ENCODE measurements around the gene RNF103. TPM values are rescaled to one million over a fixed set of nuclear protein-coding genes. Genes with fewer than 3 reads are reported as not detected.

The RNF103 gene
- total and polyA plus RNA-seq, 4 experiments from 2014 or later, result 1.8 to 35.0 (median 20.0) TPM

DNA sequence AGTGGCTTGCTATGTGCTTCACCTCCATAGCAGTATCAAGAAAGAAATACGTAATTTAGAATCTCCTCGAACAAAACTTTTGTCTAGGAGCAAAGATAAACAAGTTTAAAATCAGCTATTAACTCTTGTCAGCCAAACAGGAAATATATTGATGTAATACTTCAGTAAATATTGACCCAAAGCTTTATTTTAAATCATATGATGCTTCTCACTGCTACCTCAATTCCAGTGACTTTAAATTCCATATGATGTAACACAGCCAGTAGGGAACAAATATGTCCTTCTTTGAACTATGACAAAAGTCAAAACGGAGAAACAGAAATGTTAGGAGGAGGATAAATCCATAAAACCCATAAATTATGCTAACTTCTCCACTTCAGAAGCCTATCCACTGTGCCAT is 7.2 kb downstream of the RNF103 start:
- Mint-ChIP-seq H3K27ac (peak overlapping the region in 2 of 7 donors; percentile 64 to 75), H3K36me3 (peaks cover 55 to 65% of the 10 kb centered on the region in 2 donors), H3K4me1 (peaks cover 36 to 50% (median 38%) of the 10 kb centered on the region in 4 donors), H3K9me3 (no peaks in the 10 kb centered on the region), H3K27me3 (no peaks in the 10 kb centered on the region), H3K4me3 (no peak overlapping the region)
- intact Hi-C loops (cut with micrococcal nuclease), result no loop called here
- ChIA-PET CTCF (ENCODE audit: partially characterized antibody) (interaction anchor here (0.8 to 2.0 kb wide), 4 partner anchors 34 to 98 kb away, joined by 3 to 5 read pairs (median 3); partner anchors contain the start of gene CHMP3), POLR2A (ENCODE audit: partially characterized antibody) (interaction anchor here (1.1 kb wide), 1 partner anchor 32 kb away, joined by 4 read pairs; no protein-coding TSS in a partner anchor)
- Histone ChIP-seq H3K4me1 (ENCODE audit: insufficient read depth, low read length) (peaks cover 29% of the 10 kb centered on the region), H3K27ac (ENCODE audit: low read depth, low read length) (no peak overlapping the region), H3K4me3 (ENCODE audit: low read length in 2 of 2) (no peak overlapping the region), H3K36me3 (ENCODE audit: insufficient read depth, low read length) (peaks cover 16% of the 10 kb centered on the region), H3K27me3 (ENCODE audit: insufficient read depth, low read length) (no peaks in the 10 kb centered on the region), H3K9me3 (ENCODE audit: control insufficient read depth in 1 of 2, low read length in 2 of 2) (no peaks in the 10 kb centered on the region)
- DNase-seq, result no peak

GRCh38 chr2:86615596-86615995 is 8.1 kb downstream of the RNF103 start:
- H3K4me3 ChIP-seq (ENCODE audit: low read length in 2 of 2), result no peak overlapping the region
- CTCF ChIA-PET (ENCODE audit: partially characterized antibody), result interaction anchor here (0.8 kb wide), 2 partner anchors 33 to 97 kb away, joined by 3 read pairs; no protein-coding TSS in a partner anchor
- POLR2A ChIA-PET (ENCODE audit: partially characterized antibody), result no interaction called here
- peak overlapping the region in 1 of 7 donors; percentile 38 for H3K27ac Mint-ChIP-seq
- H3K4me3 Mint-ChIP-seq, result no peak overlapping the region
- H3K36me3 ChIP-seq (ENCODE audit: insufficient read depth, low read length), result peaks cover 25% of the 10 kb centered on the region
- no peaks in the 10 kb centered on the region for H3K9me3 Mint-ChIP-seq
- H3K9me3 ChIP-seq (ENCODE audit: control insufficient read depth in 1 of 2, low read length in 2 of 2), result no peaks in the 10 kb centered on the region
- peaks cover 33 to 47% (median 35%) of the 10 kb centered on the region in 4 donors for H3K4me1 Mint-ChIP-seq
- no peak overlapping the region for H3K27ac ChIP-seq (ENCODE audit: low read depth, low read length)
- H3K27me3 ChIP-seq (ENCODE audit: insufficient read depth, low read length), result no peaks in the 10 kb centered on the region
- no peaks in the 10 kb centered on the region for H3K27me3 Mint-ChIP-seq
- no peak for DNase-seq
- H3K36me3 Mint-ChIP-seq, result peaks cover 64 to 69% of the 10 kb centered on the region in 2 donors
- peaks cover 20% of the 10 kb centered on the region for H3K4me1 ChIP-seq (ENCODE audit: insufficient read depth, low read length)
- intact Hi-C loops (cut with micrococcal nuclease), result no loop called here

DNA sequence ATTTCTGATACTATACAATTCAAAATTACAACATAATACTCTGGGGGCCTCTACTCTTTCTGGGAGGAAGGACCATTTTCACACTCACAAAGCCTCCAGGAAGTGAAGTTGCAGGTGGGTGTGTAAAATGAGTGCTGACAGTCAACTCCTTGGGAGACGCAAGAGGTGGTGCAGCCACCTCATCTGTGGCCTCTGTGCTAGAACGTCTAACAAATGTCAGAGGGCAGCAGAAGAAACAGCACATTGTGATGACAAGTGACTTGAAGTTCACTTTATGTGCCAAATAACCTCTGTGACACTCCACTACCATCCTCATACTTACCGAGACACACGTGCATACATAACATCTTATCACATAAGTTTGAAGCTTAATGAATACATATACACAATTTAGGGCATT is 10.2 kb downstream of the RNF103 start:
- Mint-ChIP-seq H3K27me3 (no peaks in the 10 kb centered on the region), H3K27ac (no peak overlapping the region), H3K9me3 (no peaks in the 10 kb centered on the region), H3K4me3 (no peak overlapping the region), H3K4me1 (peaks cover 15 to 33% (median 25%) of the 10 kb centered on the region in 4 donors), H3K36me3 (peaks cover 61 to 68% of the 10 kb centered on the region in 2 donors)
- intact Hi-C loops (cut with micrococcal nuclease), result no loop called here
- H3K27ac ChIP-seq (ENCODE audit: low read depth, low read length), result no peak overlapping the region
- no peak overlapping the region for H3K4me3 ChIP-seq (ENCODE audit: low read length in 2 of 2)
- ChIA-PET POLR2A (ENCODE audit: partially characterized antibody) (no interaction called here), CTCF (ENCODE audit: partially characterized antibody) (no interaction called here)
- no peak for DNase-seq
- H3K4me1 ChIP-seq (ENCODE audit: insufficient read depth, low read length), result peaks cover 4% of the 10 kb centered on the region
- H3K27me3 ChIP-seq (ENCODE audit: insufficient read depth, low read length), result no peaks in the 10 kb centered on the region
- peaks cover 35% of the 10 kb centered on the region for H3K36me3 ChIP-seq (ENCODE audit: insufficient read depth, low read length)
- no peaks in the 10 kb centered on the region for H3K9me3 ChIP-seq (ENCODE audit: control insufficient read depth in 1 of 2, low read length in 2 of 2)

GRCh38 chr2:86610871-86611270 is 12.8 kb downstream of the RNF103 start:
- no peak overlapping the region for H3K4me3 Mint-ChIP-seq
- no peak for DNase-seq
- POLR2A ChIA-PET (ENCODE audit: partially characterized antibody), result interaction anchor here (0.6 to 1.4 kb wide), 2 partner anchors 8 to 12 kb away, joined by 5 read pairs; partner anchors contain the start of gene RNF103
- peaks cover 0 to under 1% (median 0%) of the 10 kb centered on the region in 8 donors for H3K9me3 Mint-ChIP-seq
- no peak overlapping the region for H3K27ac ChIP-seq (ENCODE audit: low read depth, low read length)
- CTCF ChIA-PET (ENCODE audit: partially characterized antibody), result interaction anchor here (0.7 to 0.8 kb wide), 3 partner anchors 43 to 97 kb away, joined by 3 read pairs; no protein-coding TSS in a partner anchor
- H3K36me3 ChIP-seq (ENCODE audit: insufficient read depth, low read length), result peaks cover 34% of the 10 kb centered on the region
- peaks cover 7 to 23% (median 16%) of the 10 kb centered on the region in 4 donors for H3K4me1 Mint-ChIP-seq
- no peaks in the 10 kb centered on the region for H3K4me1 ChIP-seq (ENCODE audit: insufficient read depth, low read length)
- H3K36me3 Mint-ChIP-seq, result peaks cover 43 to 56% of the 10 kb centered on the region in 2 donors
- no peaks in the 10 kb centered on the region for H3K9me3 ChIP-seq (ENCODE audit: control insufficient read depth in 1 of 2, low read length in 2 of 2)
- no peak overlapping the region for H3K4me3 ChIP-seq (ENCODE audit: low read length in 2 of 2)
- H3K27me3 Mint-ChIP-seq, result no peaks in the 10 kb centered on the region
- no peaks in the 10 kb centered on the region for H3K27me3 ChIP-seq (ENCODE audit: insufficient read depth, low read length)
- intact Hi-C loops (cut with micrococcal nuclease), result no loop called here
- peak overlapping the region in 2 of 7 donors; percentile 4 to 31 for H3K27ac Mint-ChIP-seq

- no peak overlapping the region for H3K27ac ChIP-seq (ENCODE audit: low read depth, low read length)
- H3K27me3 Mint-ChIP-seq, result no peaks in the 10 kb centered on the region
- peaks cover 0 to 2% (median 0%) of the 10 kb centered on the region in 8 donors for H3K9me3 Mint-ChIP-seq
- no peaks in the 10 kb centered on the region for H3K27me3 ChIP-seq (ENCODE audit: insufficient read depth, low read length)
- ChIA-PET POLR2A (ENCODE audit: partially characterized antibody) (no interaction called here), CTCF (ENCODE audit: partially characterized antibody) (interaction anchor here (1.6 kb wide), 1 partner anchor 14 kb away, joined by 4 read pairs; no protein-coding TSS in a partner anchor)
- no peak overlapping the region for H3K4me3 Mint-ChIP-seq
- DNase-seq, result no peak
- intact Hi-C loops (cut with micrococcal nuclease), result no loop called here
- H3K9me3 ChIP-seq (ENCODE audit: control insufficient read depth in 1 of 2, low read length in 2 of 2), result no peaks in the 10 kb centered on the region
- no peaks in the 10 kb centered on the region for H3K4me1 ChIP-seq (ENCODE audit: insufficient read depth, low read length)
- peaks cover 30% of the 10 kb centered on the region for H3K36me3 ChIP-seq (ENCODE audit: insufficient read depth, low read length)
- peaks cover 10 to 24% (median 18%) of the 10 kb centered on the region in 4 donors for H3K4me1 Mint-ChIP-seq
- H3K27ac Mint-ChIP-seq, result peak overlapping the region in 4 of 7 donors; percentile 11 to 88 (median 50)
- no peak overlapping the region for H3K4me3 ChIP-seq (ENCODE audit: low read length in 2 of 2)
- H3K36me3 Mint-ChIP-seq, result peaks cover 54 to 64% of the 10 kb centered on the region in 2 donors
Measured at GRCh38 chr2:86608832-86609410, 14.7 kb downstream of the RNF103 start.

GRCh38 chr2:86603905-86604304 is 19.8 kb downstream of the RNF103 start:
- Mint-ChIP-seq H3K36me3 (peaks cover 38 to 43% of the 10 kb centered on the region in 2 donors), H3K9me3 (peaks cover 0 to 2% (median 0%) of the 10 kb centered on the region in 8 donors), H3K4me1 (peaks cover 3 to 13% (median 11%) of the 10 kb centered on the region in 4 donors), H3K4me3 (no peak overlapping the region), H3K27me3 (no peaks in the 10 kb centered on the region), H3K27ac (peak overlapping the region in 1 of 7 donors; percentile 34)
- Histone ChIP-seq H3K27me3 (ENCODE audit: insufficient read depth, low read length) (no peaks in the 10 kb centered on the region), H3K4me1 (ENCODE audit: insufficient read depth, low read length) (no peaks in the 10 kb centered on the region), H3K9me3 (ENCODE audit: control insufficient read depth in 1 of 2, low read length in 2 of 2) (no peaks in the 10 kb centered on the region), H3K4me3 (ENCODE audit: low read length in 2 of 2) (no peak overlapping the region), H3K27ac (ENCODE audit: low read depth, low read length) (no peak overlapping the region), H3K36me3 (ENCODE audit: insufficient read depth, low read length) (peaks cover 10% of the 10 kb centered on the region)
- intact Hi-C loops (cut with micrococcal nuclease), result no loop called here
- CTCF ChIA-PET (ENCODE audit: partially characterized antibody), result no interaction called here
- DNase-seq, result no peak
- POLR2A ChIA-PET (ENCODE audit: partially characterized antibody), result interaction anchor here (1.3 kb wide), 1 partner anchor 18 kb away, joined by 3 read pairs; no protein-coding TSS in a partner anchor

- Histone ChIP-seq H3K27ac (ENCODE audit: low read depth, low read length) (no peak overlapping the region), H3K4me3 (ENCODE audit: low read length in 2 of 2) (no peak overlapping the region), H3K27me3 (ENCODE audit: insufficient read depth, low read length) (no peaks in the 10 kb centered on the region), H3K9me3 (ENCODE audit: control insufficient read depth in 1 of 2, low read length in 2 of 2) (no peaks in the 10 kb centered on the region), H3K4me1 (ENCODE audit: insufficient read depth, low read length) (no peaks in the 10 kb centered on the region), H3K36me3 (ENCODE audit: insufficient read depth, low read length) (peaks cover under 1% of the 10 kb centered on the region)
- ChIA-PET CTCF (ENCODE audit: partially characterized antibody) (interaction anchor here (0.6 to 1.6 kb wide), 2 partner anchors 81 to 143 kb away, joined by 3 to 7 read pairs; no protein-coding TSS in a partner anchor), POLR2A (ENCODE audit: partially characterized antibody) (interaction anchor here (1.1 kb wide), 1 partner anchor 24 kb away, joined by 3 read pairs; no protein-coding TSS in a partner anchor)
- Mint-ChIP-seq H3K4me3 (no peak overlapping the region), H3K36me3 (peaks cover 12 to 17% of the 10 kb centered on the region in 2 donors), H3K4me1 (peaks cover 0 to 4% (median 0%) of the 10 kb centered on the region in 4 donors), H3K27me3 (peaks cover 0 to 8% of the 10 kb centered on the region in 2 donors), H3K27ac (no peak overlapping the region), H3K9me3 (peaks cover 0 to 2% (median 0%) of the 10 kb centered on the region in 8 donors)
- DNase-seq, result no peak
- intact Hi-C loops (cut with micrococcal nuclease), result no loop called here
Measured at GRCh38 chr2:86598966-86599365, 24.7 kb downstream of the RNF103 start.
